ENCODE data around the gene JADE1. TPM values are rescaled to one million over a fixed set of nuclear protein-coding genes. Genes with fewer than 3 reads are reported as not detected.

Gene JADE1
- total and polyA plus RNA-seq, 2 of the 13 experiments (the other 11 are each of a cell fraction or from before 2014, with no cell fraction given) = 5.4 to 19.3 TPM

GRCh38 chr4:128844931-128845330, 35.4 kb downstream of the JADE1 start (continued):
- TF ChIP-seq ZFP91 (CRISPR knock-in tag; IDR thresholded peaks at IDR 0.05; ENCODE audit: borderline replicate concordance) = no peak
- no peak for TF ChIP-seq KLF6 (CRISPR knock-in tag; IDR thresholded peaks at IDR 0.05)
- no peak for TF ChIP-seq ZC3H13 (CRISPR knock-in tag; IDR thresholded peaks at IDR 0.05)
- no peak for TF ChIP-seq YEATS2 (CRISPR knock-in tag; IDR thresholded peaks at IDR 0.05; ENCODE audit: borderline replicate concordance)
- no peak for TF ChIP-seq MED1 (CRISPR knock-in tag; IDR thresholded peaks at IDR 0.05)
- TF ChIP-seq DZIP1 (CRISPR knock-in tag; IDR thresholded peaks at IDR 0.05) = no peak
- no peak for TF ChIP-seq ZNF879 (CRISPR knock-in tag; IDR thresholded peaks at IDR 0.05)
- TF ChIP-seq CBFB (CRISPR knock-in tag; IDR thresholded peaks at IDR 0.05) = no peak
- no peak for TF ChIP-seq ZBTB20 (CRISPR knock-in tag; IDR thresholded peaks at IDR 0.05; ENCODE audit: borderline replicate concordance, low read depth)
- TF ChIP-seq MED8 (CRISPR knock-in tag; IDR thresholded peaks at IDR 0.05; ENCODE audit: insufficient replicate concordance) = no peak
- TF ChIP-seq ZNF282 (IDR thresholded peaks at IDR 0.05; ENCODE audit: partially characterized antibody) = no peak
- TF ChIP-seq RXRB (CRISPR knock-in tag; IDR thresholded peaks at IDR 0.05; ENCODE audit: borderline replicate concordance) = no peak
- no peak for TF ChIP-seq ZNF709 (CRISPR knock-in tag; IDR thresholded peaks at IDR 0.05)
- TF ChIP-seq ARNT2 (CRISPR knock-in tag; IDR thresholded peaks at IDR 0.05; ENCODE audit: low read depth) = no peak
- no peak for TF ChIP-seq PPARG (CRISPR knock-in tag; conservative IDR thresholded peaks at IDR 0.05)
- TF ChIP-seq ZNF788 (CRISPR knock-in tag; IDR thresholded peaks at IDR 0.05; ENCODE audit: borderline replicate concordance) = no peak
- no peak for TF ChIP-seq GATA4 (IDR thresholded peaks at IDR 0.05; ENCODE audit: borderline replicate concordance, low read depth)
- TF ChIP-seq RNF2 (conservative IDR thresholded peaks at IDR 0.05; ENCODE audit: low read depth) = no peak
- no peak for TF ChIP-seq TAF15 (IDR thresholded peaks at IDR 0.05; ENCODE audit: low read depth, low read length, poor library complexity, severe bottlenecking)
- no peak for TF ChIP-seq TARDBP (CRISPR knock-in tag; IDR thresholded peaks at IDR 0.05)
- no peak for TF ChIP-seq ZBTB34 (CRISPR knock-in tag; IDR thresholded peaks at IDR 0.05)
- no peak for TF ChIP-seq ZHX1 (CRISPR knock-in tag; IDR thresholded peaks at IDR 0.05; ENCODE audit: low read depth)
- no peak for TF ChIP-seq ZNF136 (CRISPR knock-in tag; IDR thresholded peaks at IDR 0.05; ENCODE audit: low read depth)
- TF ChIP-seq ZNF552 (CRISPR knock-in tag; IDR thresholded peaks at IDR 0.05; ENCODE audit: borderline replicate concordance) = no peak
